BJ (cell line): ENCODE results near the gene EFNA3. TPM values are rescaled to one million over a fixed set of nuclear protein-coding genes. Genes with fewer than 3 reads are reported as not detected.
A peak's percentile ranks its signal among the peaks of the same experiment; 100 is the strongest.

ENCODE experiments used
- CTCF ChIA-PET: fragments of 350-600 bp; formaldehyde crosslinking; extraction: SDS; loops from one replicate; lab custom pipeline; 2021; ENCODE audit warnings: antibody characterized with exemption, inconsistent platforms; lab: Yijun Ruan, JAX
- POLR2A ChIA-PET: fragments of 300-600 bp; sonication (Branson Sonifier 250); formaldehyde crosslinking; extraction: SDS; loops from one replicate; lab custom pipeline; 2021; ENCODE audit warnings: antibody characterized with exemption; lab: Charles Lee
- DNase-seq: peaks from one replicate; pipeline ENCODE4 v3.0.0-alpha.2; 2011; ENCODE audit warnings: low read depth
- H3K27me3 ChIP-seq: 2 replicates; pipeline ENCODE4 v1.6.0; 2011; ENCODE audit warnings: low read length; ENCODE audit not compliant: control insufficient read depth, insufficient read depth
- H3K36me3 ChIP-seq: 2 replicates; pipeline ENCODE4 v1.5.1; 2011; ENCODE audit warnings: low read length; ENCODE audit not compliant: control insufficient read depth, insufficient read depth
- H3K4me3 ChIP-seq: 2 replicates; pipeline ENCODE4 v1.5.1; 2011; ENCODE audit warnings: low read depth, mild to moderate bottlenecking, control low read depth, low read length
- CTCF ChIP-seq: IDR thresholded peaks from 2 replicates; pipeline ENCODE4 v1.5.1; 2011; ENCODE audit warnings: low read depth, mild to moderate bottlenecking, control low read depth, inconsistent platforms, low read length, moderate library complexity; ENCODE audit not compliant: insufficient read depth
- polyA plus RNA-seq: library from polyadenylated mRNA; depleted of rRNA; stranded (reverse); fragments of >200 nt; gene quantifications from 2 replicates; pipeline ENCODE4 v1.2.3, GENCODE V29; 2011

Gene EFNA3
- polyA plus RNA-seq, 1 experiment: 1.8 TPM

- peak; percentile 81 for TF ChIP-seq CTCF
- POLR2A ChIA-PET: no interaction called here
Measured at GRCh38 chr1:155062702-155063411, 15.8 kb upstream of the EFNA3 start.

GRCh38 chr1:155063550-155064110, 15.0 kb upstream of the EFNA3 start, which contains the start of gene EFNA4:
Gene EFNA4, plus strand, starts transcription at chr1:155063740. Its CDS starts 84 bp downstream, at chr1:155063824.
- no peak for DNase-seq
- peak within 1 kb of the TSS; percentile 78 for H3K4me3 ChIP-seq
- ChIA-PET POLR2A (no interaction called here), CTCF (interaction anchor here (0.6 to 17.0 kb wide), 12 partner anchors 9 to 208 kb away, joined by 3 to 168 read pairs (median 6); partner anchors contain the start of genes ADAM15, EFNA3, KRTCAP2 and PBXIP1)
- H3K27me3 ChIP-seq: no peaks in the 10 kb centered on the region
- H3K36me3 ChIP-seq: peaks cover 4% of the 10 kb centered on the region
- no peak for TF ChIP-seq CTCF

More at GRCh38 chr1:155062702-155063411, 15.8 kb upstream of the EFNA3 start:
- CTCF ChIA-PET: interaction anchor here (0.6 to 17.0 kb wide), 11 partner anchors 8 to 209 kb away, joined by 3 to 168 read pairs (median 6); partner anchors contain the start of genes ADAM15, EFNA3 and PBXIP1
- Histone ChIP-seq H3K4me3 (peak overlapping the region; percentile 78), H3K27me3 (no peaks in the 10 kb centered on the region), H3K36me3 (peaks cover 10% of the 10 kb centered on the region)
- no peak for DNase-seq

DNA sequence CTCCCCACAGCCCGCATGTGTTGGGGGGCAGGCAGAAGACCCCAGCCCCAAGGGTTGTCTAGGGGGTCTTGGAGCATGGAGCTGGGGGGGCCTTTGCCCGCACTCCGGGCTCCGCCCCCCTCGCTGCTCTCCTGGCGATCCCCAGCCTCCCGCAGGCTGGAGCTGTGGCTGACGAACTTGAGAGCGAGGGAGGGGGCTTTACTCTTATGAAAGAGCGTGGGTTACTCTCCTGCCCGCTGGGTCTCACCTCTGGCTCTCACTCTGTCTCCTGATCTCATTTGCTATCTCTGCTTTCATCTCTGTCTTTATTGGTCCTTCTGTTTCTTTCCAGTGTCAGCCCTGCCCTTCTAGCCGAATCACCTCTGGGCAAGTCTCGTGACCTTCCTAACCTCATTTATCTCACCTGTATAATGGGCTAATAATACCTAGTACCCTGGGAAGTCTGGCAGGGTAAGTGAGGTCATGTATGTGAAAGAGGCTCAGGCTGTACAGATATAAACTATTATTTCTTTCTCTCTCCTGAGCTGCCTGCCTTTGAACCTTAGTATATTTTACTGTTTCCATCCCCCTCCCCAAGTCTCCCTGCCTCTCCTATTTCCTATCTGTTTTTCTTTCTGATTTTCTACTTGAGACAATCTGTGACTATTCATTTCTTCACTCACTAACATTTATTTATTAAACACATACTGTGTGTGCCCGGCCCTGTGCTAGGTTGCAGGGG, 14.4 kb upstream of the EFNA3 start:
- TF ChIP-seq CTCF: no peak
- H3K27me3 ChIP-seq: no peaks in the 10 kb centered on the region
- H3K4me3 ChIP-seq: peak overlapping the region; percentile 78
- H3K36me3 ChIP-seq: peaks cover 9% of the 10 kb centered on the region
- DNase-seq: no peak
- ChIA-PET CTCF (interaction anchor here (1.0 to 17.0 kb wide), 11 partner anchors 10 to 109 kb away, joined by 3 to 168 read pairs (median 6); partner anchors contain the start of genes ADAM15, EFNA3 and KRTCAP2), POLR2A (interaction anchor here (0.9 kb wide), 1 partner anchor 13 kb away, joined by 4 read pairs; the partner anchor contains the start of gene ADAM15)

GRCh38 chr1:155064832-155065429, 13.7 kb upstream of the EFNA3 start:
- Histone ChIP-seq H3K4me3 (no peak overlapping the region), H3K36me3 (peaks cover 12% of the 10 kb centered on the region), H3K27me3 (no peaks in the 10 kb centered on the region)
- CTCF ChIA-PET: interaction anchor here (1.0 to 17.0 kb wide), 9 partner anchors 10 to 108 kb away, joined by 3 to 168 read pairs (median 6); partner anchors contain the start of genes ADAM15 and KRTCAP2
- TF ChIP-seq CTCF: no peak
- POLR2A ChIA-PET: interaction anchor here (0.9 kb wide), 1 partner anchor 14 kb away, joined by 4 read pairs; the partner anchor contains the start of gene ADAM15
- no peak for DNase-seq
